Omental fat pad (tissue), 4 donors: Measurements from ENCODE around the gene NBPF3. TPM values are rescaled to one million over a fixed set of nuclear protein-coding genes. Genes with fewer than 3 reads are reported as not detected.
"Not testable (repeated sequence)": the region's sequence is repeated elsewhere in the genome, so short reads cannot be mapped to it uniquely, and the experiment has no call there.

ENCODE experiments used
- ATAC-seq: fragments of 150-250 bp; one replicate; pipeline ENCODE4 v1.9.1; 2016; ENCODE audit warnings: mild to moderate bottlenecking, moderate library complexity; ENCODE audit not compliant: low FRiP score
- DNase-seq: peaks from one replicate; pipeline ENCODE4 v3.0.0-alpha.2; 2019; ENCODE audit warnings: low spot score
- total RNA-seq, 4 donors: library from RNA; depleted of rRNA; stranded (reverse); fragments of >200 nt; gene quantifications; one replicate each; pipeline ENCODE4 v1.1.0, GENCODE V29; 2016
- TF ChIP-seq, protein P1 (sequence below), 3 donors: fragments of 450-650 bp; IDR thresholded peaks; one replicate each; pipeline ENCODE4 v1.5.1; 2016 to 2017; ENCODE audit warnings: antibody characterized with exemption in 3 of 3, mild to moderate bottlenecking in 3 of 3, moderate library complexity in 2 of 3

The NBPF3 gene
- total RNA-seq, 4 donors from 2014 or later, result 4.6 to 20.5 (median 8.7) TPM

- TF ChIP-seq, protein P1, sequence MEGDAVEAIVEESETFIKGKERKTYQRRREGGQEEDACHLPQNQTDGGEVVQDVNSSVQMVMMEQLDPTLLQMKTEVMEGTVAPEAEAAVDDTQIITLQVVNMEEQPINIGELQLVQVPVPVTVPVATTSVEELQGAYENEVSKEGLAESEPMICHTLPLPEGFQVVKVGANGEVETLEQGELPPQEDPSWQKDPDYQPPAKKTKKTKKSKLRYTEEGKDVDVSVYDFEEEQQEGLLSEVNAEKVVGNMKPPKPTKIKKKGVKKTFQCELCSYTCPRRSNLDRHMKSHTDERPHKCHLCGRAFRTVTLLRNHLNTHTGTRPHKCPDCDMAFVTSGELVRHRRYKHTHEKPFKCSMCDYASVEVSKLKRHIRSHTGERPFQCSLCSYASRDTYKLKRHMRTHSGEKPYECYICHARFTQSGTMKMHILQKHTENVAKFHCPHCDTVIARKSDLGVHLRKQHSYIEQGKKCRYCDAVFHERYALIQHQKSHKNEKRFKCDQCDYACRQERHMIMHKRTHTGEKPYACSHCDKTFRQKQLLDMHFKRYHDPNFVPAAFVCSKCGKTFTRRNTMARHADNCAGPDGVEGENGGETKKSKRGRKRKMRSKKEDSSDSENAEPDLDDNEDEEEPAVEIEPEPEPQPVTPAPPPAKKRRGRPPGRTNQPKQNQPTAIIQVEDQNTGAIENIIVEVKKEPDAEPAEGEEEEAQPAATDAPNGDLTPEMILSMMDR (IDR thresholded peaks at IDR 0.05), result no peak
- ATAC-seq (no peak), DNase-seq (no peak)
These were observed 29.6 kb downstream of the NBPF3 start for GRCh38 chr1:21469581-21469980.

DNA sequence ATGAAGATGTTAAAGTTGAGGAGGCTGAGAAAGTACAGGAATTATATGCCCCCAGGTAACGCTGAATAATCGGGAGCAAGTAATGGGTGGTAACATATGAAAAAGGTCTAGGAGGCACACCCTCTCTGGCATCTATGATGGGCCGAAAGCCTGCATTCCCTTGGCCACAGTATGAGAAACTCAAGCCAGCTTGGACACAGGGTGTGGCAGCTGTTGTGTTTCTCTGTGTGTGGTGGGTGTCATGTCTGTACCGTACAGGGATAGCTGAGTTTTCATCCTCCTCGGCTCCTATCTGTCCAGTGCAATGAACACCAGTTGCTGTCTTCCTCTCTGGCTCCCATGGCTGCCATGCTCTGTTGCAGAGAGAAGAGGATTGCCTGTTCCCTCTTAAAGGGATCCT is 32.9 kb downstream of the NBPF3 start:
- DNase-seq (no peak), ATAC-seq (no peak)

GRCh38 chr1:21478356-21478755 is 38.4 kb downstream of the NBPF3 start:
- TF ChIP-seq, protein P1 (IDR thresholded peaks at IDR 0.05), result no peak
- no peak for ATAC-seq
- no peak for DNase-seq

More for the DNA sequence above, 32.9 kb downstream of the NBPF3 start:
- TF ChIP-seq, protein P1 (IDR thresholded peaks at IDR 0.05), result no peak

DNA sequence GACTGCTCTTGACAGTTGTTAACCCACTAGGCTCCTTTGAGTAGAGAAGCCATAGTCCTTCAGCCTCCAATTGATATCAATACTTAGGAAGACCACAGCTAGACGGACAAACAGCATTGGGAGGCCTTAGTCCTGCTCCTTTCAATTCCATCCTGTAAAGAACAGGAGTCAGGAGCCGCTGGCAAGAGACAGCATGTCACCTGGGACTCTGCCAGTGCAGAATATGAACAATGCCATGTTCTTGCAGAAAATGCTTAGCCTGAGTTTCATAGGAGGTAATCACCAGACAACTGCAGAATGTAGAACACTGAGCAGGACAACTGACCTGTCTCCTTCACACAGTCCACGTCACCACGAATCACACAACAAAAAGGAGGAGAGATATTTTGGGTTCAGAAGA is 43.9 kb downstream of the NBPF3 start:
- not testable (repeated sequence) for DNase-seq, ATAC-seq

- no peak for DNase-seq
- TF ChIP-seq, protein P1 (IDR thresholded peaks at IDR 0.05), result no peak
- no peak for ATAC-seq
These were observed 49.2 kb downstream of the NBPF3 start for GRCh38 chr1:21489146-21489545.

DNA sequence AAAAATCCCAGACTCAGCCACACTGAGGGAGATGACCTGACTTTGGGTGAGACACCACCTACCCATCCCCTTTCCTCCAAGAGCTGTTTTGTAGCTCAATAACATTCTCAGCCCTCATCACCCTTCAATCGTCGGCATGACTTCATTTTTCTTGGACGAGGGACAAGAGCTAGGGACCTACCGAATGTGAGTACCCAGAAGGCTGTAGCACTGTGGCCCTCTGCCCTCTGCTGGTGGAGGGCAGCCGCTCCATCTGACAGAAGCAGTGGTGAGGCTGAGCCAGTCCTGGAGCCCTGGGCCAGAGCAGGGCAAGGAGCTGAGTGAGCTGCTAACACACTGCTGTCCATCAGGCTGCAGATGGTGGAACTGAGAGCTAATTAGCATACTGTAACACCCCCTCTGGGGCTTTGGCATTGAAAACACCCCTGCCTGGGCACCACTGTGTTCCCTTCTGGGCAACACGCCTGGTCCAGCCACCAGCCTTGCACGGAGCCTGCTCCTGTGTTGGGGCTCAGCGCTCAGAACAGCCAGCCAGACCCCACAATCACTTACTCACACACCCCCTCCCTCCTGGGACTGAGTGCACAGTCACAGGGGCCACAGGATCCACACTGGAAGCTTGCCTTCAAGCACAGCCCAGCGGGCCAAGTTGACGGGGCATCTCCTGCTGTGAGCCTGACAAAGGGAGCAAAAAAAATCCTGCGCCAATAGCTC is 51.0 kb downstream of the NBPF3 start:
- ATAC-seq, result no peak
- TF ChIP-seq, protein P1 (IDR thresholded peaks at IDR 0.05), result no peak
- no peak for DNase-seq

DNA sequence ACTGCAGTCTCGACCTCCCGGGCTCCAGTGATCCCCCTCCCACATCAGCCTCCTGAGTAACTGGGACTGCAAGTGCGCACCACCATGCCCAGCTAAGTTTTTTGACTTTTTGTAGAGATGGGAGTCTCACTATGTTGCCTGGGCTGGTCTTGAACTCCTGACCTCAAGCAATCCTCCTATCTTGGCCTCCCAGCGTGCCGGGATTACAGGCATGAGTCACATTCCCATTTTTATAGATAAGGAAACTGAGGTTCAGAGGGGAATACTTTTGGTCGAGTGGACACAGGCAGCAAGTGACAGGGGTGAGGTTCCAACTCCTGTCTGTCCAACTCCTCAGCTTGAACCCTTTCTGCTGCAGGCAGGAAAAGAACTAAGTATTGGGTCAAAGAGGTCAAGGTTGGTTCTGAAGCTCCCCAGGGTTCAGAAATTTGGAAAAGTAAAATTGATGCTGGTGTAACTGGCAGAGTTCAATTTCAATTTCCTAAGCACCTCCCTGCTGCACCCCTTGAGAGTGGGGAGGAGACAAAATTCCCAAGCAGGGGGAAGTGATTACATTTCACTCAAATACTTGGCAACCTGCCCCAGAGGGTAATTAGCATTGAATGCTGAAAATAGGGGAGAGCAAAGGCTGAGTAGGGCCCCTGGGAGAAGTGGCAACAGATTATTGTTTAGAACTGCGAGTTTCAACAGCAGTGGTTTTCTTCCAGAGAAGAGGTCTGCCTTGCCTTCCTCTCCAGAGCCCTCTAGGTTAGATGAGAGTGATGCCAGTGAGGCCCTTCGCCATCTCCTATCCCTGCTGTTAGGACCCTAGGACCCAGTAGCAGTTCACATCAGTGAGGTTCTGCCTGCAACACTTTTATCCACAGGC is 51.8 kb downstream of the NBPF3 start:
- ATAC-seq (no peak), DNase-seq (no peak)
- TF ChIP-seq, protein P1 (IDR thresholded peaks at IDR 0.05), result no peak
